HK-2 (cell line): Measurements from ENCODE around the gene RYK.
"Not testable (repeated sequence)": the region's sequence is repeated elsewhere in the genome, so short reads cannot be mapped to it uniquely, and the experiment has no call there.

Source experiments
- DNase-seq: peaks from one replicate; pipeline ENCODE4 v3.0.0-alpha.2; 2018; ENCODE audit not compliant: unreplicated experiment

RYK gene

DNA sequence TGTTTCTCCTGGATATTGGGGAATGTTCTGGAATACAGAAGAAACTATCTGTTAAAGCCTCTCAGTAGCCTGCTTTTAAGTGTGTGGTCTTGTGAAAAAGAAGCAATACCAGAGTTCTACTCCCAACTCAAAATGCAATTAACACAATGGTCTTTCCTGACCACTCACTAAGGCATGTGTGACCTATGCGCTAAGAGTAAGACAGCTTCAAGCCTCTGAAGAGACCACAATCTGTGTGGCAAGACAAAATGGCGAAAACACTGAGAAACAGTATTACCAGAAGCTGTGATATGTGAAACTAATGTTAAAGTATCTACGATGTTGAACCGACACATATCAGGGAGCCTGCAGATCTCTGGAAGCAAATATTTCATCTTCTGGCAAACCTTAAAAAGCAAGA is 33.8 kb downstream of the RYK start:
- no peak for DNase-seq

DNA sequence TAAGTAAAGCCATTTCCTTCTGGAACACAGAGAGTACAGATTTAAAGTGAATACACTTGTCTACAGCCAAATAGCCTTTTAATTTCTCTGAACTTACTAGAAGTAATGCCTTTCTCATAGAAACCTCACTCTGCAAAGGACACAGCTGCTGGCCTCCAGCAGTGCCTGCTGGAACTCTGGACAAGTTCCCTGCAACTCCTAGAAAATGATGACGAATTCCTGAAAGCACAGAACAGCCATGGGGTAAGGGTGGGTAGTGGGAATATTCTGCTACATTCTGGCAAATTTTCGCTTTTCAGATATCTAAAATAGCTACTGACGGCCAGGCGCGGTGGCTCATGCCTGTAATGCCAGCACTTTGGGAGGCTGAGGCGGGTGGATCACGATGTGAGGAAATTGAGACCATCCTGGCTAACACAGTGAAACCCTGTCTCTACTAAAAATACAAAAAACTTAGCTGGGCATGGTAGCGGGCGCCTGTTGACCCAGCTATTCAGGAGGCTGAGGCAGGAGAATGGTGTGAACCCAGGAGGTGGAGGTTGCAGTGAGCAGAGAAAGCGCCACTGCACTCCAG is 34.4 kb downstream of the RYK start:
- no peak for DNase-seq

- DNase-seq: no peak
Observed at GRCh38 chr3:134214239-134214638, 36.4 kb downstream of the RYK start.

DNA sequence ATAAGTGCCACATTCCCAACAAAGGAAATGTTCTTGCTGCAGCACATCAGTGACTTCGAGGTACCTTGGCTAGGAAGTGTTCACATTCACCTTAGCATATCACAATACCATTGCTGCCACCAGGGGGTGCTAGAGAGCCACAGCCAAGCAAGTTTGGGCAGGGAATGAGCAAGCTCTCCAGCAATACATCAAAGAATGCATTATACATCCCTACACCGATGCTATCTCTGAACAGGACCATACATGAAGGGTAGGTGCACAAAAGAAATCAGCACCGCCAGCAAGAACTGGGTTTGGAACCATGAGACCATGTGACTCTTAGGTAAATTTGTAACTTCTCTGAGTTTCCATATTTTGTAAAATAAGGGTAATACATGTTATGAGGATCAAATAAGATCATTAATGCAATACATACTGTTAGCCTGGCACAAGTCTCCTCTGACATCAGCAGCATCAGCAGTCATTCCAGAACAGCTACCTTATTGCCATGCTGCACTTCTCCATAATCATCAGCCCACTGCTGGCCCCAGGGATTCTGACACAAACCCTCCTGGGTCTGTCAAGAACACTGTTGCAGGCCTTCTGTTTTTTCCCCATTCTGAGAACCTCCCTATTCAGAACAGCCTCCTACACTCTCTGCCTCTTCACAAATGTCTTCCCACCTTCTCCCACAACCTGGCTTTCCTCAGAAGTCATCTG is 37.5 kb downstream of the RYK start:
- DNase-seq: peak; percentile 92

GRCh38 chr3:134211797-134212196 is 38.9 kb downstream of the RYK start:
- DNase-seq: peak; percentile 34

- DNase-seq: no peak
Observed at GRCh38 chr3:134205451-134205850, 45.2 kb downstream of the RYK start.

- no peak for DNase-seq
Observed at GRCh38 chr3:134201201-134202130, 49.2 kb downstream of the RYK start.

- DNase-seq: not testable (repeated sequence)
Observed at GRCh38 chr3:134199880-134200279, 50.8 kb downstream of the RYK start.

DNA sequence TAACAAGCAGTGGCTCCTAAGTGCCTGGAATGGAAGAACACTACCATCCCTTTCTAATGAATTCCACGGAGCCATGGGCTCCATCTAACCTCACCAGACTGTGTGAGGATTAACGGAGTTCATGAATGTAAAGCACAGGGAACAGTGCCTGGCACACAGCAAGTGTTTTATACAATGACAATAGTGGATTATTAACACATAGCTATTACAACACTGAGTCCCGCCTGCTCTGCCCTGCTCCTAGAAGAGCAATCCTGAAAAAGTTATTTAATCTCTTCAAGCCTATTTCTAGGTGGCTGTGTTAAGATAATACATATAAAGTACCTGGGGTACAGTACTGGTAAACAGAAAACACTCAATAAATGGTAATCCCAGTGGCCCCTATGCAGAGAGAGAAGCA is 51.4 kb downstream of the RYK start:
- DNase-seq: no peak

DNA sequence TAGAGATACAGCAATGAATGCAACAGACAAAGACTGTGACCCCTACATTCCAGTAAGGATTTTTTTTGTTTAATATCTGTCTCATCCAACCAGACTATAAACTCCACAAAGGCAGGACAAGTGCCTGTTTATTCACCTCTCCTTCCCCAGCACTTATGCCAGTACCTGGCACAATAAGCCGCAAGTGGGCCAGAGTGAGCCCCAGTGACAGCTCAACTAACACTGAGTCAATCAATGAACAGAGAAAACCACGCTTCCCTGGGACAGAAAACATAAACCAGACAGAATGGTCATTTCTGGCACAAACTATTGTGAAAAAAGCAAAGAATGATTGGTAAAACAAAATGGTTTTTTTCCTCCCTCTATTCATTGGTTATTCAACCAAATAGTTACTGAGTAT is 52.2 kb downstream of the RYK start:
- no peak for DNase-seq

GRCh38 chr3:134197681-134198261 is 52.9 kb downstream of the RYK start:
- no peak for DNase-seq

DNA sequence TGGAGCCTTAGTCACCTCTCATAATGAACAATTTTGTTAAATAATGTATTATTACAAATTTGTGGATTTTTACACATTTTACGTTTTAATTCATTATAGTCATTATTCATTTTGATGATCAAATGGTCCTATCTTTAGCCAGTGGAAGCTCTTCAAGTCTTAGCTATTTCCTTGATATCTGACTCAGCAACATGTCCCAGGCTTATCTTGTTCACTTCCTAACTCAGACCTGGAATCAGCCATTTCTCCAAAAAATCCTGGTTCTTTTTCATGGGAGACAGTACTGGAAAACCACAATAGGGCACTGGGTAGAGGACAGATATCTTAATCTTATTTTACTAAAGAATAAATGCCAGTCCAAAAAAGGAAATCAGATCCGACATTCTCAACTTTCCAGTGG is 56.4 kb downstream of the RYK start:
- DNase-seq: no peak

GRCh38 chr3:134190250-134190649 is 60.4 kb downstream of the RYK start:
- DNase-seq: no peak

DNA sequence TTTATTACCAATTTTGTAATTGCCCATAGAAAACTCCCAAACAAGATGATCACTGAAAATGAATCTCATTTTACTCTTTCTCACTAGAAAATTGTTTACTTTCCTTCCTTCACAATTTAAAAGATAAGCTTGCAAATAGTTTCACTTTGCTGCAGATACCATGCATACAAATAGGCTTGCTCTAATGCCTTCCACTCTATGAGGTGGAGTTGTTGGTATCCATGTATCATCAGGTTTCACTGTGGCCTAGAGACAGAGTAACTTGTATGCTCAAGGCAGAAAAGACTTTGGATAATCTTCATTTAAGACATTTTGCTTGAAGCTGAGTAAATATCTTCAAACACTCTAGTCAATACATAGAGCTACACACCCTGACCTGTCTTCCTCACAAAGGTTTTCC is 60.8 kb downstream of the RYK start:
- no peak for DNase-seq

DNA sequence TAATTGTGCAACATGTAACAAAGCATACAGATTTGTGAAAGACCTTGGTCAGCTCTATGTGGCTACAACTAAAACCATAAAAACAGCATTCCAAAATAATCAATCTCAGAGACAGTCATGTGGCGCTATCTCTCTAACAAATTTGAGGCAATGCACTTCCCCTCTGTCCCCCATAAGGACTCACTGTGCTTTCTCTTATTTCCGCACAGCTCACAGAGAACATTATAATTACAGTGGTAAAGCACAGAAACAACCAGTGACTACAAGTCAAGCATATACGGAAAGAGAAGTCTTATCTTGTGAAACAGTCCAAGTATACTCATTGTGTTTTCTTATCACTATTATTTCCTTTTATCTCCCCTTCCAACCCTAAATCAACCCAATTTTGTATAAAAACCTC is 64.3 kb downstream of the RYK start:
- no peak for DNase-seq

DNA sequence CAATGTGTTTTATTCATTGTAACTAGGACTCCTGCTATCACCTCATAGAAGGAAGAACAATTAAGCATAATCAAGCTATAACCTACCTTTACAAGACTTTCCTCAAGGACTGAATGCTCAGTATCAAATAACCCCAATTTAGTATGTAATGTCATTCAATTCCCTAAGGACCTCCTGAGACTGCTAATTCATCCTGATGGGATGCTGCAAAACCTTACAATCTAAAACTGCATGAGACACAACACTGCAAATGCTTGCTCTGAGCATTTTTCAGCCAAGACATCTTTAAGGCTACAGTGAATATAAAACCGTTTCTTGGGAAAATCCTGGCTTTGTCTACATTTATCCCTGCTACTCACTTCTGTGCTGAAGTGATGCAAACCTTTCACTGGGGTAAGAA is 69.9 kb downstream of the RYK start:
- no peak for DNase-seq

- no peak for DNase-seq
Observed at GRCh38 chr3:134179508-134179907, 71.2 kb downstream of the RYK start.

GRCh38 chr3:134163096-134163495 is 87.6 kb downstream of the RYK start:
- no peak for DNase-seq

DNA sequence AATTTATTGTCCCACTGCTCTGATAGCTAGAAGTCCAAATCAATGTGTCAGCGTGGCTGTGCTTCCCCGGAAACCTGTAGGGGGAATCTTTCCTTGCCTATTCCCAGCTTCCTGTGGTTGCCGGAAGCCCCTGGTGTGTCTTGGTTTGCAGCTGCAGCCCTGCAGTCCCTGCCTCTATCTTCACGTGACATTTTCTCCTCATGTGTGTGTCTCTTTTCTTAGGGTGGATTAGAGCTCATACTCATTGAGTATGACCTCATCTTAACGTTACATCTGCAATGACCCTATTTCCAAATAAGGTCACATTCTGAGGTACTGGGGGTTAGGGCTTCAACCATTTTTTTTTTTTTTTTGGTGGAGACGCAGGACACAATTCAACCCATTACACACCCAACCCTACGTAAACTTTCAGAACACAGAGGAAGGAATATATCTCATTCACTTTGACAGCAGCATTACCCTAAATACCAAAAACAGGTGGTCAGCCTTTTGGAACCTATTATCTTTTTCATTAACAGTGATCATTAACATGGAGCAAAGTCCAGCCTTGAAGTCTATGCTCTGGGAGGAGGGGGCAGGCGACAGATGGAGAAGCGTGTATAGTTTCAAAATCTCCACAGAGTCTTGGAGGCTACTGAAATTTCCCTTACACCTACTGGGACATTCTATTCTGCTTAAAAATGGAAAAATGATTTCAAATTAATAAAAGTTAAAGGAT is 88.6 kb downstream of the RYK start:
- no peak for DNase-seq

DNA sequence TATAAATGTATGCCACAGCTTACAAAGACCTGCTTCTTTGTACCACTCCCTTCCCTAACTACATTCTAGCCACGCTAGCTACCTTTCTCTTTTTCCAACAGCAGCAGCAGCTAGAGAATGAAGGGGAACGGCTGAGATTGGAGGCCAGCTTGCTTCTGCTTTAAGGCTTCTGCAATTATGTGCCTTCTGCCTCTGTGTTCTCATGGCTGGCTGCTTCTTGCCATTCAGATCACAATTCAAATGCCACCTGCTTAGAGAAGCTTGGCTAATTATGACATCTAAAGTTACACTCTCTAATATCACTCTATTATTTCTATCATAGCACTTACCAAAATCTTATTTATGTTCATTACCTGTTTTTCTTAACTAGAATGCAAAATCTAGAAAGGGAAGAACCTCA is 95.2 kb downstream of the RYK start:
- DNase-seq: no peak

DNA sequence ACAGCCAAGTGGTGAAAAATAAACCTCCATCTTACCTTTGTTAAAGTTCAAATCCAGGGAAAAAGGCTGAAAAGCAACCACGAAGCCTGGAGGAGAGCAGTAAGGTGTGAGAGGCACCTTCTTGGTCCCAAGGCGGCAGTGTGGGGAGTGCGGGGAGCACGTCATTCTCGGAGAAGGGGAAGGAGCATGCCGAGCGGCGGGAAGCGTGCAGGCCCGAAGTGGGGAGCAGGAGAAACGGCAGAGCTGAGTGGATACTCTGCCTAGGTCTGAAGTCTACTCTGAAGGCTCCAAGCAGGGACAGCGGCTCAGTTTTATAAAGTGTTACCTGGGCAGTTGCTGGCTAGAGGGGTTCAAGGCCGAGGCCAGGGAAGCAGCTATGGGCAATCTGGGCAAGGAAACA is 96.9 kb downstream of the RYK start:
- no peak for DNase-seq

- DNase-seq: no peak
Observed at GRCh38 chr3:134150476-134150875, 100.2 kb downstream of the RYK start.
